ENCODE results near the gene IFNGR2. TPM values are rescaled to one million over a fixed set of nuclear protein-coding genes. Genes with fewer than 3 reads are reported as not detected.

IFNGR2 gene
- total RNA-seq, 4 donors from 2014 or later, result 25.4 to 67.6 (median 58.3) TPM

DNA sequence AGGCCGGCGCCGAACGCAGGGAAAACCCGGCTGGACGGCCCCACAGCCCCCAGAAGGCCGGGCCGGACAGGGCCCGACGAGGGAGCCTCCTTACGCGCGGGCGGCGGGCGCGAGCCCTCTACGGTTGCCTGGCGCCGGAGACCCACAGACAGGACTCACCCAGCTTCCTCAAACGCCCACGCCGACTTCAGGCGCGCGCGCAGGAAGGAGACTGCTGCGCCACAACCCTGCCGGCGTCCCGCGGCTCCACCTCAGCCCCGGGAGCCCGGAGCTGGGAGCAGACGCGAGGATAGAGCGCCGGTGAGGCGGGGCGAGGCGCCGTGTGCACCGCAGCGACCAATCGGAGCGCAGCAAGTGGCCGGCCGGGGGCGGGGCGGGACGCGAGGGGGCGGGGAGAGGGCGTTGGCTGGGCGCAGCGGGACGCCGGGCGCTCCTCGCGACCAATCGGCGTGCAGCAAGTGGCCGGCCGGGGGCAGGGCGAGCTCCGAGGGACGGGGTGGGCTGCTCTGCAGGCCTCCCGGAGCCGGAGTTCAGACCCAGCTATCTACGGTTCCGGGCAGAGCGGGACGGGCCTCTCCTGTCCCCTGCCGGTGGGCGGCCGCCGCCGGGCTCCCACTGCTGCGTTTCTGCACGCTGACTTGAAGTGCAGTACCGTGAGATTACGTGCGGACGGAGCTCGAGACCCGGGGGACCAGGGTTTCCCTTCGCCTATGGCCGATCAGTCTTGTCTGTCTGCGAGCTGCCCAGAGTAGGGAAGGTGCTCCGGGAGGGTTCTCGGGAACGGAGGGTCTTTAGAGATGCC is 76.7 kb downstream of the IFNGR2 start, which contains the start of gene TMEM50B:
TMEM50B (minus strand) TSS at position 296 of the 802 bp plus-strand sequence. CDS start 11,089 bp downstream, outside the sequence.
- Histone ChIP-seq H3K9me3 (no peaks in the 10 kb centered on the region), H3K27ac (peak within 1 kb of the TSS; percentile 95 to 98), H3K4me1 (peaks cover 0 to 3% of the 10 kb centered on the region in 2 donors), H3K27me3 (no peaks in the 10 kb centered on the region), H3K4me3 (peak within 1 kb of the TSS; percentile 73 to 99), H3K36me3 (no peaks in the 10 kb centered on the region)
- peak; percentile 95 to 97 for DNase-seq
- intact Hi-C loops (cut with DNase I; ENCODE audit: low total_unique reads), result no loop called here
- TF ChIP-seq CTCF (IDR thresholded peaks at IDR 0.05), result peak; percentile 31 to 78 (median 61)
- peak; percentile 86 to 95 for TF ChIP-seq POLR2A (IDR thresholded peaks at IDR 0.05)

- H3K4me1 ChIP-seq, result peaks cover 0 to 3% of the 10 kb centered on the region in 2 donors
- peak overlapping the region; percentile 73 to 99 for H3K4me3 ChIP-seq
- TF ChIP-seq POLR2A (IDR thresholded peaks at IDR 0.05), result no peak
- no peak for TF ChIP-seq CTCF (IDR thresholded peaks at IDR 0.05)
- H3K9me3 ChIP-seq, result no peaks in the 10 kb centered on the region
- intact Hi-C loops (cut with DNase I; ENCODE audit: low total_unique reads), result no loop called here
- no peaks in the 10 kb centered on the region for H3K36me3 ChIP-seq
- DNase-seq, result no peak
- H3K27ac ChIP-seq, result peak overlapping the region; percentile 87 to 90
- no peaks in the 10 kb centered on the region for H3K27me3 ChIP-seq
These were observed 77.4 kb downstream of the IFNGR2 start for GRCh38 chr21:33480481-33481103.

DNA sequence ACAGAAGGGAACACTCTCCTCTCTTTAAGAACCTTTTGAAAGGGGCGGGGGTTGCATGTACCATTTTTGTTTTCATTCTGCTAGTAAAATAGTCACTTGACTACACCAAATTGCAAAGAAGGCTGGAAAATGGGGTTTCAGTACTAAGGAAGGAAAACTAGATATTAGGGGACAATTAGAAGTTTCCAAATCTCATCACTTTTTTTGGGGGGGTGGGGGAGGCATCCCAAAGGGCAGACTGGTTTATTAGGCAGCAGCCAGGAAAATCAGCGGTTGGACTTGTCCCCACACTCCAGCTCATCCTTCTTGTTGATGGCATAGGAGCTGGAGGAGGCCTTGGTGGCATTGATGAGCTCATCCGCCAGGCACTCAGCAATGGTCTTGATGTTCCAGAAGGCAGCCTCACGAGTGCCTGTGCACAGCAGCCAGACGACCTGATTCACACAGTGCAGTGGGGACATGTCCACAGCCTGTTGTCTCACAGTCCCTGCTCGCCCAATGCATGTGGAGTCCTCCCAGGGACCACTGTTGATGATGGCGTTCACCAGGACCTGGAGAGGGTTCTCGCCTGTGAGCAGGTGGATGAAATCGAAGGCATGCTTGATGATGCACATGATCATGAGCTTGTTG is 78.2 kb downstream of the IFNGR2 start:
- Histone ChIP-seq H3K4me3 (no peak overlapping the region), H3K27ac (no peak overlapping the region), H3K27me3 (no peaks in the 10 kb centered on the region), H3K4me1 (peaks cover 0 to 3% of the 10 kb centered on the region in 2 donors), H3K36me3 (no peaks in the 10 kb centered on the region), H3K9me3 (no peaks in the 10 kb centered on the region)
- intact Hi-C loops (cut with DNase I; ENCODE audit: low total_unique reads), result no loop called here
- TF ChIP-seq POLR2A (IDR thresholded peaks at IDR 0.05) (no peak), CTCF (IDR thresholded peaks at IDR 0.05) (no peak)
- DNase-seq, result no peak

Other genes with a start within 250 kb of the IFNGR2 start
- gene IFNAR2, start 173.5 kb upstream of the IFNGR2 start, total RNA-seq, result 10 to 100 TPM in 3 of 4 donors, 1 to 10 TPM in 1; 2.4 to 38.4 (median 24.4) TPM
- gene IL10RB, start 137.0 kb upstream of the IFNGR2 start, total RNA-seq, result 10 to 100 TPM; 17.9 to 45.5 (median 27.7) TPM
- 100 to 1,000 TPM in 1 of 4 donors, 10 to 100 TPM in 3; 26.8 to 115 (median 39.3) TPM for gene IFNAR1, start 78.4 kb upstream of the IFNGR2 start, total RNA-seq
- gene TMEM50B, start 76.6 kb downstream of the IFNGR2 start, total RNA-seq, result 100 to 1,000 TPM in 1 of 4 donors, 10 to 100 TPM in 3; 43.3 to 116 (median 76.7) TPM
- 1 to 10 TPM in 2 of 4 donors, not detected in 2; 1.4 to 2.1 TPM for gene DNAJC28, start 88.3 kb downstream of the IFNGR2 start, total RNA-seq
- gene GART, start 138.7 kb downstream of the IFNGR2 start, total RNA-seq, result 100 to 1,000 TPM in 1 of 4 donors, 10 to 100 TPM in 3; 10.5 to 120 (median 36.6) TPM
- 100 to 1,000 TPM; 249 to 420 (median 304) TPM for gene SON, start 139.6 kb downstream of the IFNGR2 start, total RNA-seq
- 10 to 100 TPM in 2 of 4 donors, 1 to 10 TPM in 2; 7.2 to 19.8 (median 12.8) TPM for gene DONSON, start 185.3 kb downstream of the IFNGR2 start, total RNA-seq
- gene CRYZL1, start 238.3 kb downstream of the IFNGR2 start, total RNA-seq, result 100 to 1,000 TPM in 1 of 4 donors, 10 to 100 TPM in 3; 66.8 to 147 (median 67.3) TPM
- 10 to 100 TPM; 21.8 to 77.4 (median 48.1) TPM for gene ITSN1, start 239.1 kb downstream of the IFNGR2 start, total RNA-seq